ENCODE results near the gene NPAS3. TPM values are rescaled to one million over a fixed set of nuclear protein-coding genes. Genes with fewer than 3 reads are reported as not detected.

NPAS3 gene
- total and polyA plus RNA-seq, 2 of the 13 experiments (the other 11 are each of a cell fraction or from before 2014, with no cell fraction given): not detected

DNA sequence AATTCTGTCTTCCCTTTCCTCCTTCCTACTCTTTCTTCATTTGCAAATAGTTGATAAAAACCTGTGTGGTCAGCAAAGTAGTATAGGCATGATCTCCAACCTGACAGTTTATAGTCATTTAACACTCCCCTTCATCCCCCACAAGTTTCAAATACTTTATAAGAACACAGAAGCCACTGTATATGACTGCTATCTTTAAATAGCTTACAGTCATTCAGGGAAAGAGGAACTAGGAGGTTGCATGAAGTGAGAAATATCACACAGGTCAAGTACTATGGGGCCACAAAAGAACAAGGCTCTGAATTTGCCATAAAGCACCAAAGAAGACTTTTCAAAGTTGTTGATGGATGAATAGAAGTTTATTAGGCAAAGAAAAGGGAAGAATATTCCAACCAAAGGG lies 431.3 kb downstream of the NPAS3 start (continued):
- TF ChIP-seq, protein P1, sequence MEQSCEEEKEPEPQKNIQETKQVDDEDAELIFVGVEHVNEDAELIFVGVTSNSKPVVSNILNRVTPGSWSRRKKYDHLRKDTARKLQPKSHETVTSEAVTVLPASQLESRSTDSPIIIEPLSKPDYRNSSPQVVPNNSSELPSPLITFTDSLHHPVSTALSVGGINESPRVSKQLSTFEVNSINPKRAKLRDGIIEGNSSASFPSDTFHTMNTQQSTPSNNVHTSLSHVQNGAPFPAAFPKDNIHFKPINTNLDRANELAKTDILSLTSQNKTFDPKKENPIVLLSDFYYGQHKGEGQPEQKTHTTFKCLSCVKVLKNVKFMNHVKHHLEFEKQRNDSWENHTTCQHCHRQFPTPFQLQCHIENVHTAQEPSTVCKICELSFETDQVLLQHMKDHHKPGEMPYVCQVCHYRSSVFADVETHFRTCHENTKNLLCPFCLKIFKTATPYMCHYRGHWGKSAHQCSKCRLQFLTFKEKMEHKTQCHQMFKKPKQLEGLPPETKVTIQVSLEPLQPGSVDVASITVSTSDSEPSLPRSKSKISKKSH (CRISPR knock-in tag; IDR thresholded peaks at IDR 0.05; ENCODE audit: borderline replicate concordance): no peak
- TF ChIP-seq ZNF780A (CRISPR knock-in tag; IDR thresholded peaks at IDR 0.05) (no peak), ZBTB7A (CRISPR knock-in tag; IDR thresholded peaks at IDR 0.05) (no peak), ERF (CRISPR knock-in tag; IDR thresholded peaks at IDR 0.05) (no peak)

DNA sequence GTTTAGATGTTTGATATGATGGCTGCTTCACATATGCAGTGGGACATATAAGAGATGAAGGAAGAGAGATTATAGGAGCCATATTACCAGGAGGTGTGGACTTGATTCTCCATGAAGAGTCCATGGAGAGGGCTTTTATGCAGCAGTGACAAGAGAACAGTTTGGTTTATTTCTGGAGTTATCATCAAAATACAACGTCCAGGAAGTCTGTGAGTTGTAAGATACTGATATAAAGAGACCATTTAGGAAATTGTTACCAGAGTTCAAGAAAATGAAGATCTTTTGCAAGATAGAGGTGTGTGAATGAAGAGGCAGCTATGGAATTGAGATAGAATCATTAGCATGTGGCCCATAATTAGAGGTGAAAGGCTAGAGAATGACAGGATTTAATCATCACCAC lies 431.7 kb downstream of the NPAS3 start:
- no peak overlapping the region for H3K4me3 ChIP-seq (replicated peaks in 1 of 3; ENCODE audit: insufficient read depth in 1 of 3, low read depth in 2 of 3, low read length in 3 of 3)
- ChIA-PET POLR2A (no interaction called here), CTCF (ENCODE audit: low intra/inter-chr PET ratio, low total read pairs) (no interaction called here)
- H3K36me3 ChIP-seq (replicated peaks in 1 of 2; ENCODE audit: control insufficient read depth in 1 of 2, insufficient read depth in 2 of 2, low read length in 2 of 2): no peaks in the 10 kb centered on the region
- H2AFZ ChIP-seq (ENCODE audit: low read length): no peak overlapping the region
- no peak for FAIRE-seq
- no peak for DNase-seq (ENCODE audit: low spot score)
- no peaks in the 10 kb centered on the region for H3K9me3 ChIP-seq (ENCODE audit: low read length)
- WGBS (ENCODE audit: low lambda C conversion rate): 2% methylated on average over 1 of the region's 1 CpG
- no peak overlapping the region for H3K4me2 ChIP-seq (ENCODE audit: low read depth, low read length)
- intact Hi-C loops (cut with micrococcal nuclease; ENCODE audit: unreplicated experiment) (loop anchor here (10.0 kb wide), 1 partner anchor 1114 kb away; no protein-coding TSS in a partner anchor), in situ Hi-C loops (cut with HindIII; ENCODE audit: extremely low pct_ligation_motif_present, low pct_unique_long_range_greater_than_20kb) (no loop called here)
- no TSS peak for BruUV-seq (replicated peaks)
- no peaks in the 10 kb centered on the region for H3K27me3 ChIP-seq (ENCODE audit: control insufficient read depth in 1 of 2, insufficient read depth in 2 of 2, low read length in 2 of 2)
- H4K20me1 ChIP-seq (ENCODE audit: insufficient read depth, low read length): no peaks in the 10 kb centered on the region
- no peak overlapping the region for H3K27ac ChIP-seq (ENCODE audit: extremely low read length, insufficient read depth, low read length)
- H3K9ac ChIP-seq (ENCODE audit: insufficient read depth, low read depth, low read length): no peak overlapping the region
- no peak for ATAC-seq
- H3K4me1 ChIP-seq (ENCODE audit: insufficient read depth, low read length): no peaks in the 10 kb centered on the region
- no peaks in the 10 kb centered on the region for H3K79me2 ChIP-seq (ENCODE audit: insufficient read depth, low read length)
- no peak for TF ChIP-seq KLF13 (CRISPR knock-in tag; IDR thresholded peaks at IDR 0.05)
- TF ChIP-seq, protein P2, sequence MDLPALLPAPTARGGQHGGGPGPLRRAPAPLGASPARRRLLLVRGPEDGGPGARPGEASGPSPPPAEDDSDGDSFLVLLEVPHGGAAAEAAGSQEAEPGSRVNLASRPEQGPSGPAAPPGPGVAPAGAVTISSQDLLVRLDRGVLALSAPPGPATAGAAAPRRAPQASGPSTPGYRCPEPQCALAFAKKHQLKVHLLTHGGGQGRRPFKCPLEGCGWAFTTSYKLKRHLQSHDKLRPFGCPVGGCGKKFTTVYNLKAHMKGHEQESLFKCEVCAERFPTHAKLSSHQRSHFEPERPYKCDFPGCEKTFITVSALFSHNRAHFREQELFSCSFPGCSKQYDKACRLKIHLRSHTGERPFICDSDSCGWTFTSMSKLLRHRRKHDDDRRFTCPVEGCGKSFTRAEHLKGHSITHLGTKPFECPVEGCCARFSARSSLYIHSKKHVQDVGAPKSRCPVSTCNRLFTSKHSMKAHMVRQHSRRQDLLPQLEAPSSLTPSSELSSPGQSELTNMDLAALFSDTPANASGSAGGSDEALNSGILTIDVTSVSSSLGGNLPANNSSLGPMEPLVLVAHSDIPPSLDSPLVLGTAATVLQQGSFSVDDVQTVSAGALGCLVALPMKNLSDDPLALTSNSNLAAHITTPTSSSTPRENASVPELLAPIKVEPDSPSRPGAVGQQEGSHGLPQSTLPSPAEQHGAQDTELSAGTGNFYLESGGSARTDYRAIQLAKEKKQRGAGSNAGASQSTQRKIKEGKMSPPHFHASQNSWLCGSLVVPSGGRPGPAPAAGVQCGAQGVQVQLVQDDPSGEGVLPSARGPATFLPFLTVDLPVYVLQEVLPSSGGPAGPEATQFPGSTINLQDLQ (CRISPR knock-in tag; IDR thresholded peaks at IDR 0.05): no peak
- no peak for TF ChIP-seq ZNF24 (IDR thresholded peaks at IDR 0.05)
- TF ChIP-seq, protein P3, sequence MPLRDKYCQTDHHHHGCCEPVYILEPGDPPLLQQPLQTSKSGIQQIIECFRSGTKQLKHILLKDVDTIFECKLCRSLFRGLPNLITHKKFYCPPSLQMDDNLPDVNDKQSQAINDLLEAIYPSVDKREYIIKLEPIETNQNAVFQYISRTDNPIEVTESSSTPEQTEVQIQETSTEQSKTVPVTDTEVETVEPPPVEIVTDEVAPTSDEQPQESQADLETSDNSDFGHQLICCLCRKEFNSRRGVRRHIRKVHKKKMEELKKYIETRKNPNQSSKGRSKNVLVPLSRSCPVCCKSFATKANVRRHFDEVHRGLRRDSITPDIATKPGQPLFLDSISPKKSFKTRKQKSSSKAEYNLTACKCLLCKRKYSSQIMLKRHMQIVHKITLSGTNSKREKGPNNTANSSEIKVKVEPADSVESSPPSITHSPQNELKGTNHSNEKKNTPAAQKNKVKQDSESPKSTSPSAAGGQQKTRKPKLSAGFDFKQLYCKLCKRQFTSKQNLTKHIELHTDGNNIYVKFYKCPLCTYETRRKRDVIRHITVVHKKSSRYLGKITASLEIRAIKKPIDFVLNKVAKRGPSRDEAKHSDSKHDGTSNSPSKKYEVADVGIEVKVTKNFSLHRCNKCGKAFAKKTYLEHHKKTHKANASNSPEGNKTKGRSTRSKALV (CRISPR knock-in tag; IDR thresholded peaks at IDR 0.05): no peak
- no peak for TF ChIP-seq ZNF761 (CRISPR knock-in tag; conservative IDR thresholded peaks at IDR 0.05)
- no peak for TF ChIP-seq ZSCAN12 (CRISPR knock-in tag; IDR thresholded peaks at IDR 0.05)
- no peak for TF ChIP-seq JARID2 (CRISPR knock-in tag; IDR thresholded peaks at IDR 0.05; ENCODE audit: insufficient replicate concordance)
- TF ChIP-seq ZFYVE20 (CRISPR knock-in tag; IDR thresholded peaks at IDR 0.05; ENCODE audit: borderline replicate concordance, low read depth): no peak

Data from HepG2 (cell line).